Erythroblast (primary cell): ENCODE measurements around the gene LSR.
"Not testable (repeated sequence)": the region's sequence is repeated elsewhere in the genome, so short reads cannot be mapped to it uniquely, and the experiment has no call there.

Experiments
- DNase-seq, 2 experiments: peaks; one replicate each; lab custom pipeline; 2025; lab: John Stamatoyannopoulos, UW
- GATA1 ChIP-seq: IDR thresholded peaks from 2 replicates; pipeline ENCODE4 v1.6.1; 2011; ENCODE audit warnings: low read depth, mild to moderate bottlenecking, control low read depth, low read length, moderate library complexity
- POLR2A ChIP-seq: IDR thresholded peaks from 2 replicates; pipeline ENCODE4 v1.6.1; 2011; ENCODE audit warnings: mild to moderate bottlenecking, low read length

Gene LSR

GRCh38 chr19:35224681-35225571 lies 23.9 kb upstream of the LSR start:
- no peak for TF ChIP-seq GATA1
- no peak for TF ChIP-seq POLR2A
- peak; percentile 58 to 63 for DNase-seq

- TF ChIP-seq GATA1, result no peak
- no peak for TF ChIP-seq POLR2A
- DNase-seq, result no peak
Observed at GRCh38 chr19:35225951-35226350, 22.9 kb upstream of the LSR start.

- TF ChIP-seq POLR2A (no peak), GATA1 (no peak)
- DNase-seq, result no peak
Observed at GRCh38 chr19:35226748-35227147, 22.1 kb upstream of the LSR start.

DNA sequence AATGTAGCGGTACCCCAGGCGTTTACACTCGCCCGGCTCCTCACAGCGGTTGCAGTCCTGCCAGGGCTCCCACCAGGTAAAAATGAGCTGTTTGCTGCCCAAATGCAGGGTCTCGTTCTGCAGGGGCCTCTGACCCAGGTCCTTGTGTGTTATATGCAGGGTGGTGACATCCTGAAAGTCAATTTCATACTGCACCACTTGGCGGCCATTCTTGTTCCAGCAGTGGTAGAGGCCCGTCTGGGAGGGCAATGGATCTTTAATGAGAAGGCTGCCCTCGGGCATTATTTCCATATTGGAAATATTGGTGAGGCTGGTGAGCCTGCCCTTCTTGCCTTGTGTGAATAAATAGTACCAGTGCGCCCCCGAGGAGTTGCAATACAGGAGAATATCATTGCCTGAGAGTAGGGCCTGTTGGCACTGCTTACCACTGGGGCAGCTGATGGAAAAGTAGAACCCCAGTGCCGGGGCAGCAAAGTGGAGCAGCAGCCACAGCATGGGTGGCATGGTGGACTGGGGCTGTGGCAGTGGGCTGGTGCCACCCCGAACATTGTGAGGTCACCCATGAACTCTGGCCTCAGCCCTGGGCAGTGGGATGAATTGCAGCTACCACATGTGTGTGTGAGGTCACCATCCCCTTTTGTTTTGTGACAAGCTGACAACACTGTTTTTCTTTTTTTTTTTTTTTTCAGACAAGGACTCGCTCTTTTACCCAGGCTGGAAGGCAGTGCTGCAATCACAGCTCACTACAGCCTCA lies 20.4 kb upstream of the LSR start, which contains the start of gene FAM187B:
Gene FAM187B, minus strand, starts transcription at position 563 of the 754 bp plus-strand sequence. Its CDS starts 59 bp downstream, at position 504.
- TF ChIP-seq POLR2A (no peak), GATA1 (no peak)
- DNase-seq, result no peak

- DNase-seq, result no peak
- TF ChIP-seq GATA1 (no peak), POLR2A (no peak)
Observed at GRCh38 chr19:35229601-35230000, 19.2 kb upstream of the LSR start.

- DNase-seq, result no peak
- TF ChIP-seq POLR2A (no peak), GATA1 (no peak)
Observed at GRCh38 chr19:35231956-35232645, 16.7 kb upstream of the LSR start.

GRCh38 chr19:35232912-35233311 lies 15.9 kb upstream of the LSR start:
- no peak for DNase-seq
- TF ChIP-seq GATA1, result no peak
- no peak for TF ChIP-seq POLR2A

- no peak for TF ChIP-seq POLR2A
- no peak for DNase-seq
Observed at GRCh38 chr19:35236638-35237400, 12.0 kb upstream of the LSR start.

GRCh38 chr19:35239597-35239996 lies 9.2 kb upstream of the LSR start:
- not testable (repeated sequence) for DNase-seq

DNA sequence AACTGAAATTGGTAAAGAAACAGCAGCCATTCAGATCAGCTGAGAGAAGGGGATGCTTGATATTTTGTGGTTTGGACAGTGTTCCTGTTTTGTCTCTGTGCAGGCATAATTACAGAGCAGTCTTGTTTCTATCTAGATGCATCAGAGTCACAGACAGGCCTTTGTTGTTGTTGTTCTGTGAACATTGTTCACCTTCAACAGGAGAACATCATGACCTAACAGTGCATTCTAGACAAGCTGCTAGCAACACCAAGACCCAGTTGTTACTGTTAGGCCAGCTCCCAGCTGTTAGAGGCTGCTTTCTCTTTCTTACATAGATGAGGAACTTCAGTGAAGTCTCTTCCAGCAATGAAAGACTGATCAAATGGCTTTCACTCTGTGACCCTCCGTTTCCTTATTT lies 8.5 kb upstream of the LSR start:
- DNase-seq, result no peak
- TF ChIP-seq GATA1, result no peak
- TF ChIP-seq POLR2A, result no peak

GRCh38 chr19:35241417-35241816 lies 7.4 kb upstream of the LSR start:
- no peak for DNase-seq
- no peak for TF ChIP-seq POLR2A
- no peak for TF ChIP-seq GATA1

- TF ChIP-seq GATA1 (no peak), POLR2A (no peak)
Observed at GRCh38 chr19:35246466-35247092, 2.2 kb upstream of the LSR start.

More at GRCh38 chr19:35246466-35247092, 2.2 kb upstream of the LSR start:
- no peak for DNase-seq
